GM19023 (cell line): Measurements from ENCODE around the gene TBC1D21.

Experiments used
- ATAC-seq: cut with Tn5 transposase; IDR thresholded peaks from one replicate; pipeline ENCODE4 v1.9.1; 2021; ENCODE audit warnings: mild to moderate bottlenecking, moderate library complexity; ENCODE audit not compliant: unreplicated experiment

The TBC1D21 gene, protein sequence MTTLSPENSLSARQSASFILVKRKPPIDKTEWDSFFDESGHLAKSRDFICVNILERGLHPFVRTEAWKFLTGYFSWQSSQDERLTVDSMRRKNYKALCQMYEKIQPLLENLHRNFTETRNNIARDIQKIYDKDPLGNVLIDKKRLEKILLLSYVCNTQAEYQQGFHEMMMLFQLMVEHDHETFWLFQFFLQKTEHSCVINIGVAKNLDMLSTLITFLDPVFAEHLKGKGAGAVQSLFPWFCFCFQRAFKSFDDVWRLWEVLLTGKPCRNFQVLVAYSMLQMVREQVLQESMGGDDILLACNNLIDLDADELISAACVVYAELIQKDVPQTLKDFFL

GRCh38 chr15:73873456-73873855, at the start of gene TBC1D21:
Gene TBC1D21 (plus strand): TSS chr15:73873564. CDS start chr15:73873710, 146 bp downstream.
- ATAC-seq: no peak

DNA sequence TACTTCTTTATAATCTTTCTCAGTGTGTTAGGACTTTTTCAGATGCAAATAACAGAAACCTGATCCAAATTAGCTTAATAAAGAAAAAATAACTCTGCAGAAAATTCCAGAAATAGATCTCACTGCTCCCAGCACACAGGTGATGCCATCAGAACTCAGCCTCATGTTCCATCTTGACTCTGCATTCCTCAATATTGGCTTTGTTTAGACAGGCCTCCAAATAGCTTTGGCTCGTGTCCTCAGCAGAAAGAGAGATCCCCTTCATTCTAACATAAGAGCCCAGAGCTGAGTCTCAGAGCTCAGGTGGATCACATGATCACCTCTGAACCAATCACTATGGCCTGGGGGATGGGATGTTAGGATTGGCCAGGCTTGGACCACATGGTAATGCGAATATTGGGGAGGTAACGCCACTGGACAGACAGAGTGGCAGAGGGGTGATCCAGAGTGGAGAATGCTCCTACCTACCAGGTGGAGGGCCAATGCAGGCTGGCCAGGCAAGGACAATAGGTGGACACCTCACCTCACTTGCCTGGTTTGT, 46.6 kb upstream of the TBC1D21 start:
- ATAC-seq: no peak

- no peak for ATAC-seq
Observed at GRCh38 chr15:73829523-73829922, 43.8 kb upstream of the TBC1D21 start.

GRCh38 chr15:73832657-73833056, 40.7 kb upstream of the TBC1D21 start:
- no peak for ATAC-seq

GRCh38 chr15:73836845-73837244, 36.5 kb upstream of the TBC1D21 start:
- ATAC-seq: no peak

DNA sequence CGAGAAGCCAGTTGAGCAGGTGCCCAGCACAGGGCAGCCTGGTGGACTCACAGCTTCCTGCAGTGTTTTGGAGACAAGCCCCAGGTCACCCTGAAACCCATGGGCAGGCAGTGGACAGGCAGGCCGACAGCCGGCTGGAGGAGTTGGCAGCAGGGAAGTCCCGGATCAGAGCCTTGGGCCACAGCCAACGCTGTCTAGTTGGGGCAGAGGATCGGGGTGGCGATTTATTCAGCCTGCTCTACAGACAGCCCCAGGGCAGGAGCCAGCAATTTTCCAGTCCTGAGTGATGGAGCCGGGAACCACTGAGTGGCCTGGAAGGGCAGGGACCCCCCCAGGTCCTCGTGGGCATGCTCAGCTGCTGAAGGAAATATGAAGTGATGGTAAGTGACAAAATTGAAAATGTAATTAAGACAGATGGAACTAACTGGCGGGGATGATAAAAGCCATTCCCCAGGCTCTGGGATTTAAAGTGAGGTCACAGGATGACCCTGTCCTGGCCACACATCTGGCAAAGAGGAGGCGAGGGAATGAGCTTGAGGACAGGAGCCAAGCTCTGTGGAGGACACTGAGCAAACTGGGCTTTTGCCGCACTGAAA, 34.4 kb upstream of the TBC1D21 start:
- no peak for ATAC-seq

DNA sequence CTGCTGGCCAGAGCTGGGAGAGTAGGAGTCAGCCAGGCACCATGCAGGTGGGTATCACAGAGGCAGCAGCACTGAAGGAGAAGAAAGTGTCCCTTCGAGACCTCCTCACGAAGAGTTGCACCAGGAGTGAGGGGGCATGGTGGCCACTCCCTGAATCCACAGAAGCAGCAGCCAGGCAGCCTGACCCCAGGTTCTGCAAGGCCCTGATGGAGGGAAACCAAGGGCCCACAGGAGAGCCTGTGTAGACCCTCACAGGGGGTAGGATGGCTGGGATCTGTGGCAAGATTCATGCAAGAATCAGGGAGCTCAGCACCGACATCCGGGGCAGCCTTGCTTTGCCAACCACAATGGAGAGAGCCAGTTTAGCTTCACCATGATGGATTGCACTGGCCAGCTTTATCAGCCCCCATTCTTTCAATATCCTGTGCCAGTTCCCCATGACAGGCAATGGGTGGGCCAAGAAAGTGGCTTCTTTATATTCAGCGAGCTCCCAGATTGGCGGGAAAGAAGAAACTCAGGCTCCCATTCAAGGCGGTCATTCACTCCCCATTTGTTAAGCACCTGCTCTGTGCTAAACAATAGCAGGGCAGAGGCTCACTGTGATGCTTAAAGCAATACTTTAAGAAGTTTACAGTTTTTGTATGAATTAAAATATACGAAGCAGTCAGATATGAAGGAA, 33.5 kb upstream of the TBC1D21 start:
- ATAC-seq: no peak

DNA sequence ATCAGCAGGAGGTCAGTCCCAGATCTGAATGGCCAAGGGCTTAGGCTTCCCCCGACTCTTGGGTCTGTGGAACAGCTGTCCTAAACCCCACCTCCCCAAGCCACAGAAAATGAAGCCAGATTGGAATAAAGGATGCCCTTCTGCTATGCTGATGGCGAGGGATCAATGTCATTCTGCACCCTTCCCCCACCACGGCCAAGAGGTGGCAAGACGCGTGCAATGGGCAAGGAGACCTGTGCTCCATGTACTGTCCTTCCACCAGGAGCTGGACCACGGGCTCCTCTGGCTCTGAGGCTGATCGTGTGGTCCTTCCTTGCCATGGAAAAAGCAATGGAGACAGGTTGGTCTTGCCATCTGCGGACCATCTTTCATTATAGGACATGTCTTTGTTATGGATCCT, 32.6 kb upstream of the TBC1D21 start:
- no peak for ATAC-seq

GRCh38 chr15:73841756-73842725, 31.3 kb upstream of the TBC1D21 start:
- ATAC-seq: no peak

DNA sequence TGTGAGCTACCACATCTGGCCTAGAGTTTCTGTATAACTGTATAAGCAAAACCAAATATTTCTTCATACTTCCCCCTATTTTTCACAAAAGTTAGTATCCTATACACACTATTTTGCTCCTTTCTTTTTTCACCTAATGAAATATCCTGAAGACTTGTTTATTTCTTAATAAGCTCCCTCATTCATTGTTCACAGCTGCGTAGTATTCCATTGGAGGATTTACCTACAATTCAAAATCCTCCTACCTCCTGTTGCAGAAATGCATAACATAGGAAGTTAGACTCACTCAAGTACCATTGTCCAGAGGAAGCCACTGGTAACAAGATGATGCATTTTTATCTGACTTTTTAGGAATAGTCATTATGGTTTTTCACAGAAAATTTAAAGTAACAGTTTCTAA, 29.6 kb upstream of the TBC1D21 start:
- no peak for ATAC-seq

DNA sequence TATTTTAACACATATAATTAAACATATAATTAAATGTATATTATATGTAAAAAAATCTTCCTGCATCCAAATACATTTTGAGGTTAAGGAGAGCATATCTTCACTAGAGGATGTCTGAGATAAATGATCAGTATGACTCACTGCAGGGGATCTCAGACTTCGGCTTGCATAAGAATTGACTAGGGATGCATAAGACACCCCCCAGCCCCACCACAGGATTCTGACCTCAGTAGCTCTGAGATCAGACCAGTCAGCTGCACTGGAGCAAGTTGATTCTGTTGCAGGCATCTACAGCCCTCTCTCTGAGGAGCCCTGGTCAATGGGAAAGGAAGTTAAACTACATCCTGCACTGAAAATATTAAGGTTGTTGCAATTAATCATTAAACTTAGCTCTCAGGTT, 29.0 kb upstream of the TBC1D21 start:
- no peak for ATAC-seq

DNA sequence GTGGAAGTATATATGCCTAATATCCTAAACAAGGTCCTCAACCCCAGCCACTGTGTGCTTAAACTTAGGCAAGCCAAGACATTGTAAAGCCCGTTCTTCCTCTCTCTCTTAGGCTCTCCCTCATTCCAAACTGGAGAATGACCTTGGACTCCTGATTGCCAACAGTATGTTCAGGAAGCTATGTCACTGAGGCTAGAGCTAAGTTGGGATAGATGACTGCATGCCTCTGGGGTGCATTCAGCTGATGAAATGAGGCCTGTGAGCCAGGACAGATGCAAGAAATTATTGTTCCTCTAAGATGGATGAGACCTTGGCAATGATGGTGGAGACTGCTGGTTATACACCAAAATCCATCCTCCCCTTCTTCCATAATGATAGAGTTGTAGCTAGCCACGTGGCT, 27.9 kb upstream of the TBC1D21 start:
- ATAC-seq: no peak

DNA sequence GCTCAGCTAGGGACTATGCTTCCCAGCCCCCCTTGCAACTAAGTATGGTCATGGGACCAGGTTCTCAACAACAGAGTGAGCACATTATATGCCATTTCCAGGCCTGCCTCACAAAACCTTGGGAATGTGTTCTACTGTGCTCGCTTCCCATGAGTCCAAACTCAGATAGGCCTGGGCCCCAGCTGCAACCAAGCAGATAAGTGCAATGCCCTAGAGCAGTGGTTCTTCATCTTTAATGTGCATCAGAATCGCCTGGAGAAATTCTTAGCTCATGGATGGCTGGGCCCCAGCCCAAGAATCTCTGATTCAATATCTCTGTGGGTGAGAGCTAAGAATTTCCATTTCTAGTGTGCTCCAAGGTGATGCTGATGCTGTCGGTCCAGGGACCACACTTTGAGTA, 27.5 kb upstream of the TBC1D21 start:
- no peak for ATAC-seq

DNA sequence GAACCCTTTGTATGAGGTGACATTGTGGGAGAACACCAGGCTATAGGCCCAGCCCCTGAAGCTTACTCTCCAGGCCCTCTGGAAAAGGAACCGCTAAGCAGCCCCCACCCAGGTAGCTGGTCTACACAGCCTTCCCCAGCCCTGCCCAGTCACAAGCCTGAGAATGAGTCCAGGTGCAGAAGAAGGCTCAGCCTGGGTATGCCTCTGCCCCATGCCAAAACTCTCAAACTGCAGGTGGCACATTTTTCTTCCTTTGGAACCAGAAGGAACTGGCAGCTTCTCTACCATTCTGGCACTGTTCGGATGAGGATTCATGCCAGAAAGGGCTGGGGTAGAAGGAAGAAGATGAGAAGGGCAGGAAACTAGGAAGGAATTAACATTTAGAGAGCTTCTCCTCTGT, 23.7 kb upstream of the TBC1D21 start:
- ATAC-seq: no peak

- no peak for ATAC-seq
Observed at GRCh38 chr15:73850228-73850627, 23.1 kb upstream of the TBC1D21 start.

- ATAC-seq: no peak
Observed at GRCh38 chr15:73851689-73852088, 21.7 kb upstream of the TBC1D21 start.

DNA sequence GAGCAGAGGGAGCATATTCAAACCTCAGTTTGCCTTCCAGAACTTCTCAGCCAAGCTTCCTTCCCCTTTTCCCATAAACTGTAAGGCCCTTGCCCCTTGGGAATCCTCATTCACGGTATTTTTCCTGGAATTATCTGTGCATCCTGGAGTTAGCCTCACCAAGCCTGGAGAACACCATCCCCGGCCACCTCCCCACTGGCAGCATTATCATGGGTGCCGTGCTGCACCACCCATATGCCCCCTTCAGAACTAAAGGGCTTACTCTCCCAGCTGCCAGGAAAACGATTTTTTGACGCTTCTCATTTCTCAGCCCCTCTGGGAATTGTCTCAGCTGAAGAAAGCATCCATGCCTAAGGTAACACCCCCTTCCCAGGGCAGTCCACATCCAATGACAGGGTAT, 20.9 kb upstream of the TBC1D21 start:
- ATAC-seq: no peak

DNA sequence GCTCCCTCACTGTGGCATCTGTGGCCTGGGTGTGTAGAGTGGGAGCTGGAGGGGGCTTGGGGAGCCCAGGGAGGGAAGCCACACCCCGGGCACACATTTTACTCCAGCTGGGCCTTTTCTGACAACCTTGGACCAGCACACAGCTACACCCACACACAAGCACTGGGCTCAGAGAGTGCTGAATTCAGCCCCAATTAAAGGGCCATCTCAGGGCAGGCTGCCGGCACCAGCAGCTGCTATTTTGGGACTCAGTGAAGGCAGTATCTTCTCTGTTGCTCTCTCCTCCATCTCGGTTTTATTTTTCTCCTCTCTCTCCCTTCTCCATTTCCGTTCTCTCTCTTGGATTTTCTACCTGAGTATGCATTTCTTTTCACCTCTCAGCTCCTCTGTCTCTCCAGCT, 19.1 kb upstream of the TBC1D21 start:
- no peak for ATAC-seq

- no peak for ATAC-seq
Observed at GRCh38 chr15:73856458-73857192, 16.7 kb upstream of the TBC1D21 start.
